Endothelial cell of umbilical vein (primary cell): ENCODE measurements around the gene SIGLEC9. TPM values are rescaled to one million over a fixed set of nuclear protein-coding genes. Genes with fewer than 3 reads are reported as not detected.

ENCODE experiments used
- BruUV-seq: library from RNA; stranded (reverse); fragments of 400-500 nt; replicated peaks from 2 replicates; lab custom pipeline; 2021; lab: Mats Ljungman, UMichigan
- CTCF ChIA-PET: fragments of 300-600, 350-600 bp; sonication (Branson Sonifier 250); formaldehyde crosslinking; loops from one replicate; lab custom pipeline; 2021; ENCODE audit warnings: antibody characterized with exemption, inconsistent platforms; lab: Charles Lee
- POLR2A ChIA-PET: fragments of 300-600, 350-600 bp; sonication (Branson Sonifier 250); formaldehyde crosslinking; loops from one replicate; lab custom pipeline; 2021; ENCODE audit warnings: antibody characterized with exemption, inconsistent platforms; lab: Charles Lee
- DNase-seq: peaks from one replicate; pipeline ENCODE4 v3.0.0-alpha.2; 2011; ENCODE audit warnings: low read depth, low spot score
- FAIRE-seq: peaks from 2 replicates; lab custom pipeline; 2011; peaks lifted over from hg19 to GRCh38; lab: Jason Lieb, UNC
- H2AFZ ChIP-seq: 2 replicates; pipeline ENCODE4 v1.6.0; 2012; ENCODE audit warnings: low read depth, low read length, control low read depth, inconsistent platforms
- H3K27ac ChIP-seq: 2 replicates; pipeline ENCODE4 v1.5.1; 2011; ENCODE audit warnings: low read depth, mild to moderate bottlenecking, control low read depth, low read length, moderate library complexity; ENCODE audit not compliant: insufficient read depth
- H3K27me3 ChIP-seq, 2 experiments: 2 replicates each; pipeline versions ENCODE4 v1.6.0 to v1.6.1; 2011; ENCODE audit warnings: low read length in 2 of 2, mixed read lengths in 1 of 2; ENCODE audit not compliant: control insufficient read depth in 2 of 2, insufficient read depth in 2 of 2
- H3K36me3 ChIP-seq, 2 experiments: 2 replicates in 1 of 2; 3 replicates in 1 of 2; pipeline ENCODE4 v1.5.1; 2011; ENCODE audit warnings: low read length in 2 of 2, mild to moderate bottlenecking in 1 of 2, moderate library complexity in 1 of 2; ENCODE audit not compliant: control insufficient read depth in 2 of 2, insufficient read depth in 2 of 2; ENCODE audit errors: extremely low read depth in 1 of 2
- H3K4me1 ChIP-seq: 3 replicates; pipeline ENCODE4 v1.5.1; 2011; ENCODE audit warnings: mild to moderate bottlenecking, low read length; ENCODE audit not compliant: control insufficient read depth, insufficient read depth; ENCODE audit errors: extremely low read depth
- H3K4me2 ChIP-seq: 2 replicates; pipeline ENCODE4 v1.6.1; 2011; ENCODE audit warnings: low read length, control low read depth, mixed read lengths; ENCODE audit not compliant: insufficient read depth
- H3K4me3 ChIP-seq, 3 experiments: fragments of 200-600 bp in 1 of 3; sonication (generic), shearing (Covaris generic) in 1 of 3; replicated peaks in 1 of 3; 2 replicates each; pipeline ENCODE4 v1.5.1; 2011 to 2016; ENCODE audit warnings: control low read depth in 3 of 3, low read length in 3 of 3, mild to moderate bottlenecking in 2 of 3, inconsistent platforms in 1 of 3, low read depth in 1 of 3, moderate library complexity in 1 of 3; ENCODE audit not compliant: insufficient read depth in 1 of 3
- H3K79me2 ChIP-seq: 2 replicates; pipeline ENCODE4 v1.6.0; 2012; ENCODE audit warnings: low read length, inconsistent platforms; ENCODE audit not compliant: control insufficient read depth, insufficient read depth
- H3K9ac ChIP-seq: replicated peaks from 2 replicates; pipeline ENCODE3; 2011; ENCODE audit warnings: low read length, control low read depth; ENCODE audit not compliant: insufficient read depth; ENCODE audit errors: extremely low read depth
- H3K9me1 ChIP-seq: replicated peaks from 3 replicates; pipeline ENCODE4 v1.6.0; 2011; ENCODE audit warnings: mild to moderate bottlenecking, low read length; ENCODE audit not compliant: control insufficient read depth, insufficient read depth; ENCODE audit errors: extremely low read depth
- H3K9me3 ChIP-seq: replicated peaks from 2 replicates; pipeline ENCODE4 v1.5.1; 2012; ENCODE audit warnings: low read length, inconsistent platforms; ENCODE audit not compliant: control insufficient read depth, insufficient read depth
- H4K20me1 ChIP-seq: replicated peaks from 2 replicates; pipeline ENCODE3; 2011; ENCODE audit warnings: mild to moderate bottlenecking, low read length; ENCODE audit not compliant: control insufficient read depth, insufficient read depth; ENCODE audit errors: extremely low read depth
- EZH2 ChIP-seq: IDR thresholded peaks from 2 replicates; pipeline ENCODE4 v1.6.1; 2012; ENCODE audit warnings: borderline replicate concordance, low read depth, mild to moderate bottlenecking, moderate library complexity, low read length, inconsistent platforms; ENCODE audit not compliant: severe bottlenecking
- FOS ChIP-seq: IDR thresholded peaks from 2 replicates; pipeline ENCODE4 v1.6.1; 2011; ENCODE audit warnings: mild to moderate bottlenecking, low read length, moderate library complexity, borderline replicate concordance; ENCODE audit not compliant: insufficient read depth
- GATA2 ChIP-seq: IDR thresholded peaks from 2 replicates; pipeline ENCODE4 v1.7.0; 2011; ENCODE audit warnings: low read depth, mild to moderate bottlenecking, moderate library complexity, mixed read lengths, low read length; ENCODE audit not compliant: insufficient read length, insufficient read depth
- JUN ChIP-seq: IDR thresholded peaks from 2 replicates; pipeline ENCODE4 v1.6.1; 2011; ENCODE audit warnings: borderline replicate concordance, low read depth; ENCODE audit not compliant: insufficient read length, insufficient read depth
- MYC ChIP-seq: IDR thresholded peaks from one replicate; pipeline ENCODE4 v1.6.1; 2011; ENCODE audit warnings: mild to moderate bottlenecking, low read depth, low read length
- POLR2A ChIP-seq: IDR thresholded peaks from 2 replicates; pipeline ENCODE4 v1.6.1; 2012; ENCODE audit warnings: low read depth, mild to moderate bottlenecking, control low read depth, low read length
- POLR2AphosphoS5 ChIP-seq: IDR thresholded peaks from 2 replicates; pipeline ENCODE4 v1.6.1; 2012; ENCODE audit warnings: low read depth, mild to moderate bottlenecking, control low read depth, low read length, moderate library complexity; ENCODE audit not compliant: insufficient read depth
- dilution Hi-C: fragments of 300-500 bp; cut with MboI; formaldehyde crosslinking; loops from one replicate; pipeline ENCODE4 v1.15.0; 2019; ENCODE audit warnings: low sequenced_read_pairs; ENCODE audit not compliant: extremely low pct_ligation_motif_present
- intact Hi-C: fragments of 100-400 bp; cut with micrococcal nuclease; formaldehyde crosslinking; loops from one replicate; pipeline ENCODE4 v1.10.0; 2022
- polyA plus RNA-seq, 4 experiments: library from polyadenylated mRNA; depleted of rRNA in 3 of 4; stranded (reverse) in 3 of 4; unstranded in 1 of 4; fragments of >200 nt; gene quantifications; 2 replicates each; pipeline versions ENCODE4 v1.2.1 to v1.2.3, GENCODE V29; 2011 to 2012; ENCODE audit warnings: missing spikeins in 1 of 4
- total RNA-seq: library from RNA; stranded (reverse); gene quantifications from 2 replicates; pipeline ENCODE4 v1.2.3, GENCODE V29; 2021
- TF ChIP-seq, protein P1 (sequence below), 2 donors: IDR thresholded peaks; 1 replicate in 1 of 2; 2 replicates in 1 of 2; pipeline ENCODE4 v1.5.1; 2011; ENCODE audit warnings: low read length in 2 of 2, mild to moderate bottlenecking in 2 of 2, moderate library complexity in 2 of 2, control low read depth in 1 of 2, inconsistent platforms in 1 of 2, low read depth in 1 of 2; ENCODE audit not compliant: insufficient read depth in 1 of 2; ENCODE audit errors: extremely low read depth in 1 of 2
- TF ChIP-seq, protein P2 (sequence below): IDR thresholded peaks from 2 replicates; pipeline ENCODE4 v1.6.1; 2011; ENCODE audit not compliant: insufficient read depth, insufficient read length

SIGLEC9 gene
- total and polyA plus RNA-seq, 2 donors (not counting 3 experiments of a cell fraction or from before 2014, with no cell fraction given) = not detected

DNA sequence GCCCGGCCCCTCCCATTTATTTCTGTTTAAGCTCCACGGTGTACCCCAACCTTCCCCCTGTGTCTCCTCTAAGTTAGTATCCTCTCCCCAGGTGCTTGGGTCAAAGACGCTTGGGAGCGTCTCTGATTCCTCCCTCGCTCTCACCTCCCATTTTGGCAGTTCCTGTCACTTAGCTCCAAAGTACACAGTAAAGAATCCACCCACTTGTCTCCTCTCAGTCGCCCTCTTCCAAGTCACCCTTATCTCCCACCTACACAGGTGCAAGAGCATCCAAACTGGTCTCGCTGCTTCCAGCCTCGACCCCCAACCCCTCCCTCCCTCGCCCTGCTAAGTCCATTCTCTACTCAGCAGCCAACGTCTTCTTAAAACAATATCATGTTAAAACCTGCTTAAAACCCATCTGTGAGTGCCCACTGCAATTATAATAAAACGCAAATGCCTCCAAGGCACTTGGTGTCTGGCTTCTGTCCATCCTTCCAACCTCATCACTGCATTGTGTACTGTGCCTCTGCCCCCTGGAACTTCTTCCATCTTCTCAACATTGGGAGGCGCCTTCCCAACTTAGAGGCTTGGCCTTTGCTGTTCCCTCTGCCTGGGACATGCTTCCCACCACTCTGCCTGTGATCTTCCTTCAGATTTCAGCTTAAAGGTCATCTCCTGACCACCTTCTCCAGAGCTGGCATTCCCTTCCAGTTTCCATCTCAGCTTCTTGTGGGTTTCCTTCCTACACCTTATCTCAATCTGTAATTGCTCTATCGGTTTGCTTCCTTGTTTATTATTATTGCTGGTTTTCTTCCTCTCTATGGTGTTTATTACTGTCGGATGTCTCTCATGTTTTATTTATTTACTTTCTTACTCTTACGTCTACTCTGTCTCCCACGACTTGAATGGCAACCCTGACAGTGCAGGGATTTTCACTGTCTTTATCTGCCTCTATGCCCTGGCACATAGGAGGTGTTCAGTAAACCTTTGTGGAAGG lies 32.5 kb upstream of the SIGLEC9 start:
- H3K27ac ChIP-seq = no peak overlapping the region

More for the DNA sequence above, 32.5 kb upstream of the SIGLEC9 start:
- peaks cover 15% of the 10 kb centered on the region for H3K4me1 ChIP-seq
- TF ChIP-seq EZH2 = no peak
- TF ChIP-seq FOS = no peak
- no peak for TF ChIP-seq POLR2A
- no peak for TF ChIP-seq GATA2
- TF ChIP-seq, protein P1, sequence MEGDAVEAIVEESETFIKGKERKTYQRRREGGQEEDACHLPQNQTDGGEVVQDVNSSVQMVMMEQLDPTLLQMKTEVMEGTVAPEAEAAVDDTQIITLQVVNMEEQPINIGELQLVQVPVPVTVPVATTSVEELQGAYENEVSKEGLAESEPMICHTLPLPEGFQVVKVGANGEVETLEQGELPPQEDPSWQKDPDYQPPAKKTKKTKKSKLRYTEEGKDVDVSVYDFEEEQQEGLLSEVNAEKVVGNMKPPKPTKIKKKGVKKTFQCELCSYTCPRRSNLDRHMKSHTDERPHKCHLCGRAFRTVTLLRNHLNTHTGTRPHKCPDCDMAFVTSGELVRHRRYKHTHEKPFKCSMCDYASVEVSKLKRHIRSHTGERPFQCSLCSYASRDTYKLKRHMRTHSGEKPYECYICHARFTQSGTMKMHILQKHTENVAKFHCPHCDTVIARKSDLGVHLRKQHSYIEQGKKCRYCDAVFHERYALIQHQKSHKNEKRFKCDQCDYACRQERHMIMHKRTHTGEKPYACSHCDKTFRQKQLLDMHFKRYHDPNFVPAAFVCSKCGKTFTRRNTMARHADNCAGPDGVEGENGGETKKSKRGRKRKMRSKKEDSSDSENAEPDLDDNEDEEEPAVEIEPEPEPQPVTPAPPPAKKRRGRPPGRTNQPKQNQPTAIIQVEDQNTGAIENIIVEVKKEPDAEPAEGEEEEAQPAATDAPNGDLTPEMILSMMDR (IDR thresholded peaks at IDR 0.05; ENCODE audit: extremely low read depth in 1 of 2, insufficient read depth in 1 of 2, low read depth in 1 of 2, low read length in 2 of 2) = no peak
- no peak for TF ChIP-seq MYC
- TF ChIP-seq, protein P2, sequence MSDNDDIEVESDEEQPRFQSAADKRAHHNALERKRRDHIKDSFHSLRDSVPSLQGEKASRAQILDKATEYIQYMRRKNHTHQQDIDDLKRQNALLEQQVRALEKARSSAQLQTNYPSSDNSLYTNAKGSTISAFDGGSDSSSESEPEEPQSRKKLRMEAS = no peak
- no peak for TF ChIP-seq JUN
- no peak for TF ChIP-seq POLR2AphosphoS5
- no peaks in the 10 kb centered on the region for H3K9me1 ChIP-seq
- DNase-seq = no peak
- no peak overlapping the region for H3K4me2 ChIP-seq
- no peak overlapping the region for H3K9ac ChIP-seq
- no TSS peak for BruUV-seq
- H3K36me3 ChIP-seq = no peaks in the 10 kb centered on the region
- dilution Hi-C loops (no loop called here), intact Hi-C loops (no loop called here)
- H3K9me3 ChIP-seq = no peaks in the 10 kb centered on the region
- no peaks in the 10 kb centered on the region for H3K79me2 ChIP-seq
- no peaks in the 10 kb centered on the region for H4K20me1 ChIP-seq
- H3K27me3 ChIP-seq = no peaks in the 10 kb centered on the region
- no peak overlapping the region for H3K4me3 ChIP-seq
- FAIRE-seq = no peak
- CTCF ChIA-PET = interaction anchor here (0.7 to 1.3 kb wide), 3 partner anchors 71 to 76 kb away, joined by 3 to 4 read pairs (median 3); no protein-coding TSS in a partner anchor
- POLR2A ChIA-PET = no interaction called here
- no peak overlapping the region for H2AFZ ChIP-seq
